Right atrium auricular region (tissue), 2 donors: Measurements from ENCODE around the gene PPFIA1. TPM values are rescaled to one million over a fixed set of nuclear protein-coding genes. Genes with fewer than 3 reads are reported as not detected.
A peak's percentile ranks its signal among the peaks of the same experiment; 100 is the strongest.

ENCODE experiments used
- DNase-seq: peaks from one replicate; pipeline ENCODE4 v3.0.0-alpha.2; 2019; ENCODE audit warnings: low spot score
- H3K27ac ChIP-seq, 2 donors: fragments of 200-600 bp; sonication (generic); 1 replicate in 1 of 2; 2 replicates in 1 of 2; pipeline ENCODE4 v1.5.1; 2016 to 2019
- H3K27me3 ChIP-seq, 2 donors: fragments of 200-600 bp; sonication (generic); one replicate each; pipeline versions ENCODE4 v1.5.1 to v1.6.0; 2017 to 2019
- H3K36me3 ChIP-seq: fragments of 200-600 bp; sonication (generic); one replicate; pipeline ENCODE4 v1.5.1; 2016
- H3K4me1 ChIP-seq, 2 donors: fragments of 200-600 bp; sonication (generic); one replicate each; pipeline versions ENCODE4 v1.5.1 to v1.6.0; 2017 to 2019
- H3K4me3 ChIP-seq, 2 donors: fragments of 200-600 bp; sonication (generic); 1 replicate in 1 of 2; 2 replicates in 1 of 2; pipeline ENCODE4 v1.5.1; 2017 to 2019; ENCODE audit warnings: mild to moderate bottlenecking in 1 of 2, moderate library complexity in 1 of 2
- H3K9me3 ChIP-seq, 2 donors: fragments of 200-600 bp; sonication (generic); one replicate each; pipeline ENCODE4 v1.5.1; 2019
- total RNA-seq, 2 donors: library from RNA; depleted of rRNA; stranded (reverse); fragments of >200 nt; gene quantifications; one replicate each; pipeline ENCODE4 v1.1.0, GENCODE V29; 2016
- TF ChIP-seq, protein P1 (sequence below), 2 donors: fragments of 200-600 bp; sonication (generic); IDR thresholded peaks; one replicate each; pipeline ENCODE4 v1.5.1; 2019; ENCODE audit warnings: antibody characterized with exemption in 2 of 2

Gene PPFIA1
- total RNA-seq, 2 donors from 2014 or later = 28.7 to 45.9 TPM

DNA sequence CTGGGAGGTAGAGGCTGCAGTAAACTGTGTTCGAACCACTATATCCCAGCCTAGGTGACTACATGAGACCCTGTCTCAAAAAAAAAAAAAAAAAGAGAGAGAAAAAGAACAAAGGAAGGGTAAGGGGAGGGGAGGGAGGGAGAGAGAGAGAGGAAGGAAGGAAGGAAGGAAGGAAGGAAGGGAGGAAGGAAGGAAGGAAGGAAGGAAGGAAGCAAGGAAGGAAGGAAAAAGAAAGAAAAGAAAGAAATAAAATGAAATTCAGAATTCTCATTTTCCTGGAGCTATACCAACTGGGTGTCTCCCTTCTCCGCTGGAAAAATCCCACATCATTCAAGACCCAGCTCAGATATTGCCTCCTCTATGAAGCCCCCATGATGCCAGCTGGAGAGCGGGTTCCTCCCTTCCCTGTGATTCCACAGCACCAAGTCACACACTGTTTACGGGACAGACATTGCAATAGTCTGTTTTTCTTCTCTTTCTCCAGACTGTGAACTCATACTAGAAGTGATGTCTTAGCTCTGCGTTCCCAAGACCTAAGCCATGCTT, 3.0 kb upstream of the PPFIA1 start:
- Histone ChIP-seq H3K4me1 (peaks cover 0 to 22% of the 10 kb centered on the region in 2 donors), H3K9me3 (no peaks in the 10 kb centered on the region), H3K4me3 (no peak overlapping the region), H3K36me3 (no peaks in the 10 kb centered on the region), H3K27ac (no peak overlapping the region), H3K27me3 (no peaks in the 10 kb centered on the region)
- TF ChIP-seq, protein P1, sequence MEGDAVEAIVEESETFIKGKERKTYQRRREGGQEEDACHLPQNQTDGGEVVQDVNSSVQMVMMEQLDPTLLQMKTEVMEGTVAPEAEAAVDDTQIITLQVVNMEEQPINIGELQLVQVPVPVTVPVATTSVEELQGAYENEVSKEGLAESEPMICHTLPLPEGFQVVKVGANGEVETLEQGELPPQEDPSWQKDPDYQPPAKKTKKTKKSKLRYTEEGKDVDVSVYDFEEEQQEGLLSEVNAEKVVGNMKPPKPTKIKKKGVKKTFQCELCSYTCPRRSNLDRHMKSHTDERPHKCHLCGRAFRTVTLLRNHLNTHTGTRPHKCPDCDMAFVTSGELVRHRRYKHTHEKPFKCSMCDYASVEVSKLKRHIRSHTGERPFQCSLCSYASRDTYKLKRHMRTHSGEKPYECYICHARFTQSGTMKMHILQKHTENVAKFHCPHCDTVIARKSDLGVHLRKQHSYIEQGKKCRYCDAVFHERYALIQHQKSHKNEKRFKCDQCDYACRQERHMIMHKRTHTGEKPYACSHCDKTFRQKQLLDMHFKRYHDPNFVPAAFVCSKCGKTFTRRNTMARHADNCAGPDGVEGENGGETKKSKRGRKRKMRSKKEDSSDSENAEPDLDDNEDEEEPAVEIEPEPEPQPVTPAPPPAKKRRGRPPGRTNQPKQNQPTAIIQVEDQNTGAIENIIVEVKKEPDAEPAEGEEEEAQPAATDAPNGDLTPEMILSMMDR (IDR thresholded peaks at IDR 0.05) = no peak
- no peak for DNase-seq

DNA sequence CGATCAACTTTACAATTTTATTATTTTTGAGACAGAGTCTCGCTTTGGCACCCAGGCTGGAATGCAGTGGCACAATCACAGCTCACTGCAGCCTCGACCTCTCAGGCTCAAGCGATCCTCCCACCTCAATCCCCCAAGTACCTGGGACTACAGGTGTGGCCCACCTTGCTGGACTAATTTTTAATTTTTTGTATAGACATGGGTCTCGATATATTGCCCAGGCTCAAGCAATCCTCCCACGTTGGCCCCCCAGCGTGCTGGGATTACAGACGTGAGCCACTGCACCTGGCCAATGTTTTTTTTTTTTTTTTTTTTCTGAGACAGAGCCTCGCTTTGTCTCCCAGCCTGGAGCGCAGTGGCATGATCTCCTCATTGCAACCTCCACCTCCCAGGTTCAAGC, 2.0 kb upstream of the PPFIA1 start:
- no peaks in the 10 kb centered on the region for H3K9me3 ChIP-seq
- H3K27me3 ChIP-seq = no peaks in the 10 kb centered on the region
- H3K4me1 ChIP-seq = peaks cover 0 to 23% of the 10 kb centered on the region in 2 donors
- TF ChIP-seq, protein P1 (IDR thresholded peaks at IDR 0.05) = no peak
- H3K36me3 ChIP-seq = no peaks in the 10 kb centered on the region
- H3K27ac ChIP-seq = no peak overlapping the region
- no peak for DNase-seq
- H3K4me3 ChIP-seq = no peak overlapping the region

DNA sequence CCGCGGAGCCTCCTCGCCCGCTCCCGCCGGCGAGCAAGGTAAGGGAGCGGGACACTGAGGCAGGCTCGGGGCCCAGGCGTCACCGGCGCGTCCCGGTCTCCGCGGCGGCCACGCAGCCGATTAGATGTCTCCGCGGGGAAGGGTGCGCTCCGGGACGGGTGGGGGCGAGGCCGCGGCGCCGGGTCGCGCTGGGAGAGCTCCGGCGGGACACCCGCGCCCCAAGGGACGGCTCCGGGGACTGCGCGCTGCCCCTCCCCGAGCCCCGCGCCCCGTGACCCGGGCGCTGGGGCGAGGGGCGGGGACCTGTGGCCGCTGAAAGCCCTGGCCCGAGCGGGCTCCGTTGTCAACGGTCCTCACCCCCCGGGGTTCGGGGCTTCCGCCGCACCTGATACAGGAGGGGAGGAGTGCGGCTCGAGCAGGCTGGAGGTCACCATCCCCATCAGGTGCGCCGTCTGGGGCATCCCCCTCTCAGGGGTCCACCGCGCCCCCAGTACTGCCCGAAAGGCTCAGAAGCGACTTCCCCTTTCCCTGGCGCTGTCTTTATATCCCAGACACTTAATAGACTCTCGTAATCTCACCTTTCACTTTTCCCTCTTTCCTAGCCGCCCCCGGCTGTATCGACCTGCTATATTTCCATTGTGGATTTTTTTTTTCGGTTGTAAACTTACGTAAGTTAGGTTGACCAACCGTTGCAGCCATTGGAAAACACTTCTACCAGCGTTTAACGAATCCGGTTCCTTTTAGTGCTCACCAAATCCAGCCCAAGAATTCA, 573 bp downstream of the PPFIA1 start:
- Histone ChIP-seq H3K4me3 (peak overlapping the region; percentile 80 to 94), H3K27ac (peak overlapping the region; percentile 77 to 87), H3K27me3 (no peaks in the 10 kb centered on the region), H3K36me3 (peaks cover 8% of the 10 kb centered on the region), H3K4me1 (peaks cover 0 to 23% of the 10 kb centered on the region in 2 donors), H3K9me3 (no peaks in the 10 kb centered on the region)
- no peak for DNase-seq
- TF ChIP-seq, protein P1 (IDR thresholded peaks at IDR 0.05) = peak in 1 of 2 donors; percentile 12

DNA sequence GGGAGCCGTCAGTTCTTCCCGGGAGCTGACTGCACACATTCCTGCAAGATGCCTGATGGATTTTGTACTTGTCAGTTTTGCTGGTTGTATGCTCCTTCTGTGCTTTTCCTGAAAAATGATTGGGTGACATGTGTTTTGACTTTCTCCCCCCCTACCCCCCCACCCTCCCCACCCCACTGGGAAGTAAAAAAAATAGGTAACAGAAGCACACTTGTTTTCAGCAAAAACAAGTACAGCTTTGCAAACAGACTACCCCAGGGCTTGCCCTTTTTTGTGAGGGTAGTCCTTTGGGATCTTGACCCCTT, 1.1 kb downstream of the PPFIA1 start:
- TF ChIP-seq, protein P1 (IDR thresholded peaks at IDR 0.05) = no peak
- Histone ChIP-seq H3K27me3 (no peaks in the 10 kb centered on the region), H3K36me3 (peaks cover 8% of the 10 kb centered on the region), H3K9me3 (no peaks in the 10 kb centered on the region), H3K27ac (peak overlapping the region in 1 of 2 donors; percentile 87), H3K4me3 (peak overlapping the region; percentile 80 to 94), H3K4me1 (peaks cover 0 to 23% of the 10 kb centered on the region in 2 donors)
- DNase-seq = no peak

DNA sequence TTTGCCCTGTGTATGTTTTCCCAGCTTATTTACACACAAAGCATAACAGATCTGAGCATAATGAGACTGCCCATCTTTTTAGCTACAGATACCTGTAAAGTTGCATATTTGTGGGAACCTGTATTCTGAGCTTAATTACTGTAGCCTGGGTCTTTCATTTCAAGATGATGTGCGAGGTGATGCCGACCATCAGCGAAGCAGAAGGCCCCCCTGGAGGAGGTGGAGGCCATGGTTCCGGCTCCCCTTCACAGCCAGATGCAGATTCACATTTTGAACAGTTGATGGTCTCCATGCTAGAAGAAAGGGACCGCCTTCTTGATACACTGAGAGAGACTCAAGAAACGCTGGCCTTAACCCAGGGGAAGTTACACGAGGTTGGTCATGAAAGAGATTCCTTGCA, 1.5 kb downstream of the PPFIA1 start:
- TF ChIP-seq, protein P1 (IDR thresholded peaks at IDR 0.05) = no peak
- no peaks in the 10 kb centered on the region for H3K9me3 ChIP-seq
- H3K4me1 ChIP-seq = peaks cover 0 to 23% of the 10 kb centered on the region in 2 donors
- peaks cover 8% of the 10 kb centered on the region for H3K36me3 ChIP-seq
- no peak overlapping the region for H3K4me3 ChIP-seq
- DNase-seq = no peak
- no peaks in the 10 kb centered on the region for H3K27me3 ChIP-seq
- H3K27ac ChIP-seq = no peak overlapping the region
